AG09309 (cell line): Measurements from ENCODE around the gene MGMT.

Source experiments
- DNase-seq: peaks from one replicate; pipeline ENCODE4 v3.0.0-alpha.2; 2010; ENCODE audit warnings: low read depth
- H3K4me3 ChIP-seq: 2 replicates; pipeline ENCODE4 v1.5.1; 2011; ENCODE audit warnings: mild to moderate bottlenecking, low read depth, low read length, moderate library complexity; ENCODE audit not compliant: control insufficient read depth
- CTCF ChIP-seq: IDR thresholded peaks from 2 replicates; pipeline ENCODE4 v1.5.1; 2011; ENCODE audit warnings: mild to moderate bottlenecking, low read depth, low read length, inconsistent platforms; ENCODE audit not compliant: insufficient read depth, control insufficient read depth; ENCODE audit errors: missing control alignments

MGMT gene

GRCh38 chr10:129509835-129510234 lies 42.8 kb downstream of the MGMT start:
- H3K4me3 ChIP-seq: no peak overlapping the region
- TF ChIP-seq CTCF: no peak
- no peak for DNase-seq

GRCh38 chr10:129511086-129511485 lies 44.0 kb downstream of the MGMT start:
- DNase-seq: no peak
- no peak overlapping the region for H3K4me3 ChIP-seq
- no peak for TF ChIP-seq CTCF

- H3K4me3 ChIP-seq: no peak overlapping the region
- TF ChIP-seq CTCF: no peak
- no peak for DNase-seq
Observed at GRCh38 chr10:129511758-129512157, 44.7 kb downstream of the MGMT start.

- H3K4me3 ChIP-seq: no peak overlapping the region
- TF ChIP-seq CTCF: no peak
- no peak for DNase-seq
Observed at GRCh38 chr10:129513312-129513711, 46.3 kb downstream of the MGMT start.

- no peak for DNase-seq
- no peak overlapping the region for H3K4me3 ChIP-seq
- TF ChIP-seq CTCF: no peak
Observed at GRCh38 chr10:129514568-129515451, 47.8 kb downstream of the MGMT start.

GRCh38 chr10:129516846-129517679 lies 50.0 kb downstream of the MGMT start:
- DNase-seq: no peak
- TF ChIP-seq CTCF: no peak
- no peak overlapping the region for H3K4me3 ChIP-seq
